ENCODE data around the gene MCC. TPM values are rescaled to one million over a fixed set of nuclear protein-coding genes. Genes with fewer than 3 reads are reported as not detected.

The MCC gene
- total RNA-seq, 1 experiment from 2014 or later, result 23.5 TPM

GRCh38 chr5:113172231-113172826 is 315.9 kb downstream of the MCC start:
- Mint-ChIP-seq H3K4me3 (no peak overlapping the region), H3K4me1 (peaks cover 22% of the 10 kb centered on the region), H3K9me3 (no peaks in the 10 kb centered on the region), H3K27ac (no peak overlapping the region), H3K36me3 (no peaks in the 10 kb centered on the region), H3K27me3 (ENCODE audit: low read depth) (no peaks in the 10 kb centered on the region)
- POLR2A ChIA-PET, result interaction anchor here (0.5 kb wide), 1 partner anchor 29 kb away, joined by 3 read pairs; no protein-coding TSS in a partner anchor
- TF ChIP-seq ERG (CRISPR knock-in tag; IDR thresholded peaks at IDR 0.05), result no peak
- TF ChIP-seq ZNF512 (CRISPR knock-in tag; IDR thresholded peaks at IDR 0.05; ENCODE audit: borderline replicate concordance), result no peak
- TF ChIP-seq ZNF423 (CRISPR knock-in tag; IDR thresholded peaks at IDR 0.05), result no peak
- no peak for TF ChIP-seq CDX4 (CRISPR knock-in tag; IDR thresholded peaks at IDR 0.05; ENCODE audit: borderline replicate concordance)
- no peak for TF ChIP-seq SP1 (CRISPR knock-in tag; conservative IDR thresholded peaks at IDR 0.05)
- no peak for TF ChIP-seq HMGA2 (CRISPR knock-in tag; IDR thresholded peaks at IDR 0.05)
- no peak for TF ChIP-seq NR2C2 (CRISPR knock-in tag; IDR thresholded peaks at IDR 0.05)
- TF ChIP-seq TEAD1 (CRISPR knock-in tag; IDR thresholded peaks at IDR 0.05), result no peak
- DNase-seq (ENCODE audit: low spot score) (no peak), ATAC-seq (no peak)
- CTCF ChIA-PET, result interaction anchor here (1.5 kb wide), 1 partner anchor 156 kb away, joined by 3 read pairs; no protein-coding TSS in a partner anchor

GRCh38 chr5:113171520-113171919 is 316.7 kb downstream of the MCC start:
- no peak for DNase-seq (ENCODE audit: low spot score)
- Mint-ChIP-seq H3K4me3 (no peak overlapping the region), H3K27me3 (ENCODE audit: low read depth) (no peaks in the 10 kb centered on the region), H3K36me3 (no peaks in the 10 kb centered on the region), H3K9me3 (no peaks in the 10 kb centered on the region), H3K27ac (no peak overlapping the region), H3K4me1 (peaks cover 30% of the 10 kb centered on the region)
- TF ChIP-seq KAT7 (CRISPR knock-in tag; IDR thresholded peaks at IDR 0.05; ENCODE audit: borderline replicate concordance) (no peak), ZNF425 (CRISPR knock-in tag; conservative IDR thresholded peaks at IDR 0.05) (no peak), NR1H2 (CRISPR knock-in tag; IDR thresholded peaks at IDR 0.05) (no peak), ELF4 (CRISPR knock-in tag; IDR thresholded peaks at IDR 0.05; ENCODE audit: low read depth) (no peak), IRF2 (CRISPR knock-in tag; IDR thresholded peaks at IDR 0.05; ENCODE audit: borderline replicate concordance, low read depth) (no peak), GRHL2 (CRISPR knock-in tag; IDR thresholded peaks at IDR 0.05; ENCODE audit: insufficient replicate concordance, severe bottlenecking) (no peak), NFE2L1 (CRISPR knock-in tag; IDR thresholded peaks at IDR 0.05) (no peak), STAT6 (CRISPR knock-in tag; conservative IDR thresholded peaks at IDR 0.05; ENCODE audit: low read depth) (no peak), HMGA2 (CRISPR knock-in tag; IDR thresholded peaks at IDR 0.05) (no peak)
- ChIA-PET POLR2A (interaction anchor here (0.5 kb wide), 1 partner anchor 29 kb away, joined by 3 read pairs; no protein-coding TSS in a partner anchor), CTCF (interaction anchor here (1.5 kb wide), 1 partner anchor 157 kb away, joined by 3 read pairs; no protein-coding TSS in a partner anchor)
- ATAC-seq, result no peak
